ENCODE results near the gene SLC16A3. TPM values are rescaled to one million over a fixed set of nuclear protein-coding genes. Genes with fewer than 3 reads are reported as not detected.

Gene SLC16A3
- total and polyA plus RNA-seq, 2 of the 4 experiments (the other 2 are of a cell fraction): 49.1 to 181 TPM

DNA sequence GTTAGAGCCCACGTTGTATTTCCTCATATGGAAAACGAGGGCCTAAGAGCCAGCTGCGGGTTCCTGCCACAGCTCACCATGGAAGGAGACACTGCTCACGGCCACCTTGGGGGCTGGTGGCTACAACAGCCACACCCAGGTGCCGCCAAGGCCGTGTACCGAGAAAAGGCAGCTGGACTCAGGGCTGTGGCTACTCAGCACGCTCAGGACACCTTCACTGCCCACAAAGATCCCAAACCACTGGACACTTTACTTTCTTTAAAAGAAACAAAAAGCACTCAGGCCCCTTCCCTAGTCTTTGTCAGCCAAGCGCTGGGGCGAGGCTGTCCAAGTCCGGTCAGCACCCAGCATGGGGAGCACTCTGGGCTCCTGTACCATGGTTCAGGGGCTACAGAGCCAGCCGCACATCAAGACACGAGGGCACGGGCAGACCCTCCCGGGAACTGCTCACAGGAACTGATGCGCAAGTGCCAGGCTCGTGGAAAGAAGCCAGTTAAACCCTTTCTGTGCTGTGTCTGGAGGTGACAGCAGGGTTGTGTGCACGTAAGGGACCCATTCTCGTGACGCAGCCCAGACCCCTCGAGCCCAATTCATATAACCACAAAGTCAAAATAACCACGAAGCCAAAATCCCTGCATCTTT lies 18.5 kb downstream of the SLC16A3 start:
- Histone ChIP-seq H3K27ac (ENCODE audit: insufficient read depth, low read length) (peak overlapping the region; percentile 36; the same call in 1 of the 2 replicates), H3K36me3 (ENCODE audit: control insufficient read depth, insufficient read depth, low read length) (peaks cover 95% of the 10 kb centered on the region), H2AFZ (replicated peaks; ENCODE audit: low read length, poor library complexity) (no peak overlapping the region), H2BK5ac (ENCODE audit: low read depth, low read length, poor library complexity, severe bottlenecking) (no peak overlapping the region), H2BK15ac (ENCODE audit: low read depth, low read length) (no peak overlapping the region), H3K4me2 (ENCODE audit: low read depth, low read length) (no peak overlapping the region), H3K14ac (replicated peaks; ENCODE audit: low read depth, low read length) (no peak overlapping the region), H2AK5ac (ENCODE audit: low read depth, low read length) (no peak overlapping the region), H3K79me1 (ENCODE audit: low read depth in 1 of 2, low read length in 2 of 2) (peaks cover 10 to 94% of the 10 kb centered on the region in 2 experiments; a peak in 3 of 4 replicates), H3K9me3 (ENCODE audit: control insufficient read depth, insufficient read depth, low read length) (no peaks in the 10 kb centered on the region), H3K4ac (ENCODE audit: low read depth, low read length) (no peak overlapping the region), H3K4me1 (ENCODE audit: control insufficient read depth, insufficient read depth, low read length) (peaks cover 12% of the 10 kb centered on the region; the same call in 1 of the 2 replicates), H2BK20ac (ENCODE audit: low read depth, low read length) (no peak overlapping the region), H3K9ac (ENCODE audit: low read depth, low read length) (no peak overlapping the region), H3K18ac (ENCODE audit: low read depth, low read length) (no peak overlapping the region), H3K27me3 (ENCODE audit: control insufficient read depth, insufficient read depth, low read length) (no peaks in the 10 kb centered on the region), H2BK120ac (ENCODE audit: low read depth, low read length) (no peak overlapping the region), H2AK9ac (replicated peaks; ENCODE audit: low read depth, low read length, poor library complexity) (no peak overlapping the region), H3K9me1 (ENCODE audit: insufficient read depth, low read length) (peaks cover 3% of the 10 kb centered on the region; the same call in 1 of the 2 replicates), H4K8ac (ENCODE audit: low read depth in 2 of 2, low read length in 2 of 2) (no peak overlapping the region), H4K5ac (ENCODE audit: low read depth, low read length) (no peak overlapping the region), H3K23ac (ENCODE audit: low read depth, low read length) (0 out of 2 replicates have a peak overlapping the region, but pooled peaks have one; percentile 31), H3K56ac (ENCODE audit: extremely low read depth, insufficient read depth, low read length) (no peak overlapping the region), H4K20me1 (ENCODE audit: insufficient read depth, low read length) (peaks cover 99% of the 10 kb centered on the region), H3K4me3 (ENCODE audit: insufficient read depth, low read depth, low read length) (no peak overlapping the region), H4K91ac (ENCODE audit: insufficient read depth, low read depth, low read length) (no peak overlapping the region)
- no peak for ATAC-seq (ENCODE audit: low read depth)
- BruUV-seq (replicated peaks): no TSS peak
- POLR2A ChIA-PET (ENCODE audit: unreplicated experiment): no interaction called here
- intact Hi-C loops (cut with micrococcal nuclease): no loop called here
- DNase-seq: no peak
- no peak for TF ChIP-seq RAD21 (IDR thresholded peaks at IDR 0.05; ENCODE audit: low read length)
- no peak for TF ChIP-seq FOS (IDR thresholded peaks at IDR 0.05; ENCODE audit: low read depth, low read length)
- no peak for TF ChIP-seq BHLHE40 (IDR thresholded peaks at IDR 0.05; ENCODE audit: low read depth, low read length)
- TF ChIP-seq CHD1 (IDR thresholded peaks at IDR 0.05; ENCODE audit: low read depth, low read length): no peak
- no peak for TF ChIP-seq SMC3 (IDR thresholded peaks at IDR 0.05; ENCODE audit: low read depth, low read length)
- no peak for TF ChIP-seq MAZ (IDR thresholded peaks at IDR 0.05; ENCODE audit: borderline replicate concordance, low read depth, low read length)
- TF ChIP-seq MXI1 (IDR thresholded peaks at IDR 0.05; ENCODE audit: borderline replicate concordance, low read depth, low read length): no peak
- no peak; the same call in none of the 2 replicates for TF ChIP-seq POLR2A (IDR thresholded peaks at IDR 0.05; ENCODE audit: low read depth, low read length)
- no peak for TF ChIP-seq CEBPB (IDR thresholded peaks at IDR 0.05; ENCODE audit: low read depth, low read length)
- no peak for TF ChIP-seq RFX5 (IDR thresholded peaks at IDR 0.05; ENCODE audit: low read depth, low read length)
- TF ChIP-seq RCOR1 (IDR thresholded peaks at IDR 0.05; ENCODE audit: insufficient replicate concordance, low read length): no peak
- TF ChIP-seq, protein P1, sequence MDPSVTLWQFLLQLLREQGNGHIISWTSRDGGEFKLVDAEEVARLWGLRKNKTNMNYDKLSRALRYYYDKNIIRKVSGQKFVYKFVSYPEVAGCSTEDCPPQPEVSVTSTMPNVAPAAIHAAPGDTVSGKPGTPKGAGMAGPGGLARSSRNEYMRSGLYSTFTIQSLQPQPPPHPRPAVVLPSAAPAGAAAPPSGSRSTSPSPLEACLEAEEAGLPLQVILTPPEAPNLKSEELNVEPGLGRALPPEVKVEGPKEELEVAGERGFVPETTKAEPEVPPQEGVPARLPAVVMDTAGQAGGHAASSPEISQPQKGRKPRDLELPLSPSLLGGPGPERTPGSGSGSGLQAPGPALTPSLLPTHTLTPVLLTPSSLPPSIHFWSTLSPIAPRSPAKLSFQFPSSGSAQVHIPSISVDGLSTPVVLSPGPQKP (IDR thresholded peaks at IDR 0.05; ENCODE audit: borderline replicate concordance, low read depth, low read length): no peak
- TF ChIP-seq, protein P2, sequence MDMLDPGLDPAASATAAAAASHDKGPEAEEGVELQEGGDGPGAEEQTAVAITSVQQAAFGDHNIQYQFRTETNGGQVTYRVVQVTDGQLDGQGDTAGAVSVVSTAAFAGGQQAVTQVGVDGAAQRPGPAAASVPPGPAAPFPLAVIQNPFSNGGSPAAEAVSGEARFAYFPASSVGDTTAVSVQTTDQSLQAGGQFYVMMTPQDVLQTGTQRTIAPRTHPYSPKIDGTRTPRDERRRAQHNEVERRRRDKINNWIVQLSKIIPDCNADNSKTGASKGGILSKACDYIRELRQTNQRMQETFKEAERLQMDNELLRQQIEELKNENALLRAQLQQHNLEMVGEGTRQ (IDR thresholded peaks at IDR 0.05; ENCODE audit: low read depth, low read length): no peak
- TF ChIP-seq MAFK (IDR thresholded peaks at IDR 0.05; ENCODE audit: low read depth, low read length): no peak
- TF ChIP-seq, protein P3, sequence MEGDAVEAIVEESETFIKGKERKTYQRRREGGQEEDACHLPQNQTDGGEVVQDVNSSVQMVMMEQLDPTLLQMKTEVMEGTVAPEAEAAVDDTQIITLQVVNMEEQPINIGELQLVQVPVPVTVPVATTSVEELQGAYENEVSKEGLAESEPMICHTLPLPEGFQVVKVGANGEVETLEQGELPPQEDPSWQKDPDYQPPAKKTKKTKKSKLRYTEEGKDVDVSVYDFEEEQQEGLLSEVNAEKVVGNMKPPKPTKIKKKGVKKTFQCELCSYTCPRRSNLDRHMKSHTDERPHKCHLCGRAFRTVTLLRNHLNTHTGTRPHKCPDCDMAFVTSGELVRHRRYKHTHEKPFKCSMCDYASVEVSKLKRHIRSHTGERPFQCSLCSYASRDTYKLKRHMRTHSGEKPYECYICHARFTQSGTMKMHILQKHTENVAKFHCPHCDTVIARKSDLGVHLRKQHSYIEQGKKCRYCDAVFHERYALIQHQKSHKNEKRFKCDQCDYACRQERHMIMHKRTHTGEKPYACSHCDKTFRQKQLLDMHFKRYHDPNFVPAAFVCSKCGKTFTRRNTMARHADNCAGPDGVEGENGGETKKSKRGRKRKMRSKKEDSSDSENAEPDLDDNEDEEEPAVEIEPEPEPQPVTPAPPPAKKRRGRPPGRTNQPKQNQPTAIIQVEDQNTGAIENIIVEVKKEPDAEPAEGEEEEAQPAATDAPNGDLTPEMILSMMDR (conservative IDR thresholded peaks at IDR 0.05; ENCODE audit: low read depth, low read length): no peak
- CTCF ChIA-PET: interaction anchor here (0.6 kb wide), 1 partner anchor 50 kb away, joined by 3 read pairs; no protein-coding TSS in a partner anchor
- 86% methylated on average over 9 of the region's 22 CpGs; no CpG with 5 or more reads in 1 of the 2 experiments for WGBS, 2 experiments (ENCODE audit: extremely low coverage in 2 of 2, insufficient read length in 1 of 2)
- dilution Hi-C loops (cut with HindIII; ENCODE audit: low sequenced_read_pairs, unreplicated experiment): no loop called here
- in situ Hi-C loops (cut with MboI; ENCODE audit: low sequenced_read_pairs): no loop called here
